Activated naive CD4-positive, alpha-beta T cell treated with Interleukin-2 at 50 U/mL for 16 hours (primary cell): ENCODE measurements around the gene ZBTB7C.

Source experiments
- DNase-seq: peaks from one replicate; pipeline ENCODE4 v3.0.0-alpha.2; 2020

ZBTB7C gene

DNA sequence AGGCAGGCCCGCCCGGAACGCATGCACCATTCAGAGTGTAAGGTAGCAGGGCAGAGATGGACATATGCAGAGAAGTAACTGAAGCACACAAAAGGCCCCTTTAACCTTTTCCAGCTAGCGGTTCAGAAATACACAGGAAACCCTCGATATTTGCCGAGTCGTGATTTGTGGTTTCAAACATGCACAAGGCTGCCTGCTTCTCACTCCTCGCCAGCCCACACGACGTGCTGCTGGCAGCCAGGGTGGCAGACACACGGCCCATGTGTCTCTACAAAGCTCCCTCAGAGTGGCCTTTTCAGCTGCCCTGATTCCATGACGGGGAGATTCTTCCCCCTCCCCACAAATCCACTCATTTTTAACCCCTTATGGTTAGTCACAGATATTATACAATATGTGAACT lies 23.6 kb downstream of the ZBTB7C start:
- DNase-seq = no peak

DNA sequence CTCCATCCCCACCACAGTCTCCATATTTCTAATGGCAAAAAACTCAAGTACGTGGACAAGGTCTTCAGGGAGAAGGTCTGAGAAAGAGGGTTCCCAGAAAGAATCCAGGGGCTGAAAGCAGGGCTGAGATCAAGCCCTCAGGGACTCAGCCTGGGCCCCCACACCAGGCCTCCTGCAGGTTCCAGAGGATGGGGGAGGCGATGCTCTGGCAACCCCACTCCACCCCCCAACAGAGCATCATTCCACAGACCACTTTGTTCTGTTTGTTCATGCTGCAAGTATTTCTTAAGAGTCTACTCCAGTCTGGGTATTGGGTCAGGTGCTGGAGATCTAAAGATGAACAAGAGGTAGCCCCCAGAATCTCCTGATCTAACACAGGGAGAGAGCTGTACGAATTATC lies 32.2 kb downstream of the ZBTB7C start:
- no peak for DNase-seq

DNA sequence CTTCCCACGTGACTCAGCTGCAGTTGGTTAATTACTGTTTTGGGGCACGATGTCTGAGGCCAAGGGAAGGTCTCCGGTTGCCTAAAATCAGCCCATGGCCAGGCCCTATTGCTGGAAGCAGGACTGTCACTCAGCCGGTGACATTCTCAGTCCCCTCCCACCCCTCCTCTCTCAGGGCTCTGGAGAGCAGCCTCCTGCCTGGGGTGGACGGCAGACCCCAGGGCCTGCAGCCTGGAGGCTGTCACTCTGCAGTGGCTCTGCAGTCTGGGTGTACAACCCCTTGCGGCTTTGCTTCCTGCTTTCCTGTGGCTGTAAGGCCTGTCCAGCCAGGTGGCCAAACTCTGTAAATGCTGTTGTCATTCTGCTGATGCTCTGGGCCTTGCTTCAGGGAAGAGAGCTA lies 32.8 kb downstream of the ZBTB7C start:
- no peak for DNase-seq

DNA sequence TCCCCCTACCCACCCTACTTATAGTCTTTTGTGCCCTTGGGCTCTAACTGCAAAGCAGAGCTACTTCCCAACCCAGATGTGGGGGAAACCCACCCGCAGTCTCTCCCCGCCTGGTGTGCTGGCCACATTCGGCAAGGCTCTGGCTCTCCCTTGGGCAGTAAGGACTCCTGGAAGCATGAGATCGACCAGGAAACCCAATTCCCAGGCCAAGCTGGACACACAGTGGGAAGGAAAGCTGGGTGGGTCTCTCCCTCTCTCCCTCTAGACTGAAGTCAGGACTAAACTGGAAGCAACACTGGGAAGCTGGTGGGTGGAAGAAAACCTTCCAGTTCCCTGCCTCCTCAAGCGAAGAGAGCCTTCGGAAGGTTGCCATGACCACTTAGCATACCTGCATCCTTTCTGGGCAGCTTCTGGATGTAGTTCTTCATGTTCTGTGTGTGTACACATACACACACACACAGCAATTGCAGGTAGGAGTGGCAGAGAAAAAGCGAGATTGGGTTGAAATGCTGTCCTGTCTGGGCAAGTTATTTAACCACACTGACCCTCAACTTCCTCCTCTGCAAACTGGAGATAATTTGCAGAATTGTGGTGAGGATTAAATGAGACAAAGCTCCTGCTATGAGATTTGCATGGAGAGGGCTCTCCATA lies 33.9 kb downstream of the ZBTB7C start:
- DNase-seq = no peak

DNA sequence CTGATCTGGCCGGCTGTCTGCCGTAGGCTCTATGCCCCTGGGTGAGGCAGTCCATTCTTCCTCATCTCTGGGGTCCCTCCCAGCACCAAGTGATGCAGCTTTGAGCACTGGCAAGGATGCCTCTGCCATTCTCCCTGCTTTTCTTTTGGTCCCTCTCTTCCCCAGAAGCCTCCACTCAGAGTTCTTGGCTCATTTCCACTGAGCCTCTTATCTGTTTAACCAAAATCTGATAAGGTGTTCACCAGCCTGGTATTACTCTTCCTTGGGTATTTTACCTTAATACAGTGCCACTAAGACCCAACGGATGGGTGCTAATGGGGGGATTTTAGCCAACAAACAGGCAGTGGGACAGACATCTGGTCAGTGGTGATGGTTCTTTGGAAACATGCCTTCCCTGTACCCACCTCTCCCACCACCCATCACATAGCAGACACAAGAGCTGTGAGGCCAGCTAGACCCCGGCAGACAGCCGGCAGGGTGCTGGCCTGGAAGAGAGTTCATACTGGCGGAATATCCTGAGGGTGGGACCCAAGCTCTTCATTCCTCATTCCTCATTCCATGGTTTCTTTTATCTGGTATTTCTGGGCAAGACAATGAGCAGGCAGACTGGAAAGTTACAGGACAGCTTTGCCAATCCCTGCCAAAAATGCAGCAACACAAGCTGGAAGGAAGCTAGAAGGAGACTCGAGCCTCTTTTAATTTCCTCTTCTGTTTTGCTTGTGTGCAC lies 34.6 kb downstream of the ZBTB7C start:
- no peak for DNase-seq

DNA sequence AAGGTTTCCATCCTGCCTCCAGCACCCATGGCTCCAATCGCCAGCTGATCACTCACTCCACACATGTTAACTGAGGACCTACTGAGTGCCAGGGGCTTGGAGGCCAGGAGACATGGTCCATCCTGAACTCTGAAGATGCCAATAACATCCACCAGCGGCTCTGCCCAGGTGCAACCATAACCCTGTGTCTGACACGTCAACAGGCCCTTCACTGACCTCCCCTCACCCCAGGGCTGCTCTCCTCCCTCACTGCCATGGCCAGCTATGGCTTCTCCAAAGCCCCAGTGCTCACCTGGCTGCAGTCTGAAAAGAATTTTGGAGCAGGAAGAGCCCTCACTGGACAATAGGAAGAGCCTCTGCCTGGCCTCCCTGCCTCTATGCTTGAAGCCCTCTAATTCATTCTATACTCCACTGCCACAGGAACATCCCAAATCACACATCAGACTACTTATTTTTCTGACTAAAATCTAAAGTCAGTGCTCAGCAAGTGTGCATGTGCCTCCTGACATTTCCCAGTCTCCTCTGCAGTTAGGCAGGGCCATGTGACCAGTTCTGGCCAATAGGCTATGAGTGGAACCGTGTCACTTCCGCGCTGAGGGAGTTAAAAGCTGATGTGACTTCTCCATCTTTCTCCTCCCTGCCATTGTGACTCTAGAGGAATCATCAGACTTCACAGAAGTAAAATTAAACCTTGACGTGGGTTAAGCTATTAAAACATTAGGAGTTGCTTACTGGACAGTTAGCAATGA lies 37.2 kb downstream of the ZBTB7C start:
- no peak for DNase-seq

DNA sequence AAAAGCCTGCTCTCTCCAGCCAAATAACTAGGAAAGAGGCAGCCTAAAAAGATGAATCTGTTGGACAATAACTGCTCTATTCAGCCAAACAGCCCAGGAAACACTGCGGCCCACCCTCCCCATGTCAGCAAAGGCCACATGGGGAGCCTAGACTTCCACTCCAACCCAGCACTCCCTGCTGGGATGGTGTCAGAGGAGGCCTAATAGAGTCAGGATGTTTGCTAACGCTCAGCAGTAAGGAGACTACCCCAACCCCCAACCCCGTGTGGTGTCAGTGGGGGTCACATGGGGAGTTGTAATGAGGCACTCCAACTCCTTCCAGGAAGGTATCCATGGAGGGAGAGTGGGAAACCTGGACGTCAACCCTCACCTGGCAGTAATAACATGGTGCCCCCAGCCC lies 41.6 kb downstream of the ZBTB7C start:
- no peak for DNase-seq

DNA sequence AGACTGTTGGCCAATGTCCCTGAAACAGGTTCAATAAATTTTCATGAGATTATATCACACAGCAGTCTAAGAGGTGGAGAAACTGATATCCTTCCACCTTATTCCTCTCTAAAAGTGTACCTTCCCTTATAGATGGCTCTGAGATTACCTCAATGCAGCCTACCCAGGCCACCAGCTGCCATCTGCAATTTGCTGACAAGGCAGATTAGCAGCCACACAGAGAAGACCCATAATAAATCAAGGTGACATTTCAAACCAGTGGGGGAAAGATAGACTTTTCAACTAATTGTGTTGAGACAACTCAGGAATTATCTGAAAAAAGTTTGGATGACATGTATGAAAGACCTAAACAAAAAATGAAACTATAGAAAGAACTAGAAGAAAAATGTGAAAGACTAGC lies 43.2 kb downstream of the ZBTB7C start:
- DNase-seq = no peak

DNA sequence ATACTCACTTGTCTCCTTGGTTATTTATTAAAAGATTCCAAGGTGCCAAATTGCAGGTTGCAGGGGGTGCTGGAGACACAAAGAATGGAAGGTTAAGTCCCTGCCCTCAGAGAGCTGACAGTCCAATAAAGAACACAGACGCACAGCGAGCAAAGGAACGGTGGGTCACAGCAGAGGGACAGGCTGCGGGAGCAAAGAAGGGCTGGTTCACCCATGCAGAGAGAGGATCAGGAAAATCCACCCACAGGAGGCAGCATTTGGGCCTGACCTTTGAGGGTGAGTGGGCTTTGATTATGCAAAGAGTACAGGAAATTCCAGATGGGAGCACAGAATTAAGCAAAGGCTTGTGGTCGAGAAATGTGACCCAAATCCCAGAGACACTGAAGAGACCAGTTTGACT lies 45.0 kb downstream of the ZBTB7C start:
- no peak for DNase-seq

DNA sequence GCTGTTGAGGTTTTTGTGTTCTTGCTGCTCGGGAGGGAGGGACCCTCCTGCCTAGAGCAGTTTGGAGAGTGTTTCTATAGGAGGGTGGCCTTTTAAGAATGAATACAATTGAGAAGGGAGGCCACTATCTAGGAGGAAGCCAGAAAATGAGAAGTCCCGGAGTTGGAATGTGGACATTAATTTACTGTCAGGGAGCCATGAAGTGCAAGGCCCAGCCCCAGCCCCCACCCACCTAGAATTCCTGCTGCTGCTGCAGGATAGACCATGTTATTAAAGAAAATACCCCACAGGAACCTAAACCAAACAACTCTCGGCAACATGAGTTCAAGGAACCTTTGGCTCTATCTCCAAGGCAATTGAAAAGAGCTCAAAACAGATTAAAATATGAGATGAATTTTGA lies 46.0 kb downstream of the ZBTB7C start:
- DNase-seq = no peak

DNA sequence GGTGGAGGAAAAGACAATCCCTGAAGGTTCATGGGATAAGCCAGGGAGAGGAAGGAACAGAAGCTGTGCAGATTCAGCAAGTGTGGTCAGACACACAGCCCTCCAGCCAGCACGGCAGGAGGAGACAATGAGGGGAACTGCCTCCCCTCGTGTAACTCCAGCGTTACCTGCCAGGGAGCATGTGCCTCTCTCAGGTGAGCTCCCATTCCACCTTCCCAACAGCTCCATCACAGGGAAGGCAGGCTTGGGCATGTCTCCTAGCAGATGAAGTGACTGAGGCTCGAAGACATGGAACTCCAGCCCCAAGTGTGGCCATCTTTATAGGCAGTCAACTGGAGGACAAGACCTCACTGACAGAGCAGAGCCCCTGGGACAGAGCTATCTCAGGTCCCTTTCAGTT lies 47.4 kb downstream of the ZBTB7C start:
- no peak for DNase-seq

DNA sequence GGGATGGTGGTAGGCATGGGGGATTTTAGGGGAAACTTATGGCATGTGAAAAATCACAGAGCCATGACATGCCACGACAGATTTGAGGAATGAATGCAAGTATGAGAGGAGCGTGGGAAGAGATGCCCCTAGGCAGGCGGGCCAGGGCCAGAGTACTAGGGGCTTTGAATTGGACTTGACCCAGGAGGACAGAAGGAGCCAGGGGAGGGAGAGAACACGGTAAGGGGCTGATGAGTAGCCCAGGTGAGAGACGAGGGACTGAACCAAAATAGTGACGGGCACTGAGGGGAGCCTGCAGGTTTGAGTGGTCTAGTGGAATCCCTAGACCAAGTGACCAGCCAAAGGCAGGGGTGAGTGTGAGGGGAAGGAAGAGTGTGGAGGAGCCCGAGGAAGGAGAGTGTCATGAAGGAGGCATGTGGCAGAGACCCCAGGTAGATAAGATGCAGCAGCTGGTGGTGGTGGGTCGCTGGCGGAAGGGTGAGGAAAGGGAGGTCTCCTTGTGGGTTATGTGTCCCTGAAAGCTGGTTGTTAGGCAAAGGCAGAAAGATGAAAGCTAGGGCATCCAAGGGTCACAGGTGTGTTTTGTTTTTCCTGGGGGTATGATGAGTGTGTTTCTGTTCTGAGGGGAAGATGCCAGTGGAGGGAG lies 48.7 kb downstream of the ZBTB7C start:
- no peak for DNase-seq

DNA sequence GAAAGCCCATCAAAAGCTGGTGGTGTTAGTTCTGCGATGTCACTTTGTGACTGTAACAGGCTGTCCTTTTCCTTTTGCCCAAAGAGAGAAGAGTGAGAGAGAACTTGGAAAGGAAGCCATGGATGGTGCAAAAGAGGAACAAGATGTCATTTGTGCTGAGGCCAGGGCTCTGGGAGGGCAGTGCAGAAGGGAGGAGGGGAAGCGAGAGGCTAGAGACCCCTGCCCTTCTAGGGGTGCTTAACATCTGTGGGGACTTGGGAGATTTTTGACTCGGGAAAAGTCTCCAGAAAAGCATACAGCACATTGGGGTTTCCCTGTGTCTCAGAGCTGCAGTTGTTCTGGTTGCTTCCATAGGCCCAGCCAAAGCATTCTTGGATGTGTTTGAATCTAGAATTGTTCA lies 49.6 kb downstream of the ZBTB7C start:
- DNase-seq = no peak

DNA sequence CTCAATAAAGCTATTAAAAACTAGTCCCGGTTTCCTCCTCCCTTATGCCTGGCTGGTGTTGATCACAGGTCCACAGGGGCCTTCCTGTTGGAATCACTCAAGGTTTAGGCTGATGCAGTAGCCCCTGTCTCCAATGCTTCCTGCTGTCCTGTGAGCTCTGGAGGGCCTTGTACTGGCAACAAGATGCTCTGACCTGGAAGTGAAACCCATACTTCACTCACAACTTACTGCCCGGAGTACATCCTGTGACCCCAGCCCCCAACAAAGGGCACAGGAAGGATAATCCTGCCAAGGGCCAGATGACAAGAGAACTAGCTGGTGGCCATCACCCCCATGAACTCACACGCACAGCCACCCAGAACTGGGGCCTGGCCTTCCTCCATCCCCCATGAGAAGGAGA lies 50.3 kb downstream of the ZBTB7C start:
- no peak for DNase-seq

DNA sequence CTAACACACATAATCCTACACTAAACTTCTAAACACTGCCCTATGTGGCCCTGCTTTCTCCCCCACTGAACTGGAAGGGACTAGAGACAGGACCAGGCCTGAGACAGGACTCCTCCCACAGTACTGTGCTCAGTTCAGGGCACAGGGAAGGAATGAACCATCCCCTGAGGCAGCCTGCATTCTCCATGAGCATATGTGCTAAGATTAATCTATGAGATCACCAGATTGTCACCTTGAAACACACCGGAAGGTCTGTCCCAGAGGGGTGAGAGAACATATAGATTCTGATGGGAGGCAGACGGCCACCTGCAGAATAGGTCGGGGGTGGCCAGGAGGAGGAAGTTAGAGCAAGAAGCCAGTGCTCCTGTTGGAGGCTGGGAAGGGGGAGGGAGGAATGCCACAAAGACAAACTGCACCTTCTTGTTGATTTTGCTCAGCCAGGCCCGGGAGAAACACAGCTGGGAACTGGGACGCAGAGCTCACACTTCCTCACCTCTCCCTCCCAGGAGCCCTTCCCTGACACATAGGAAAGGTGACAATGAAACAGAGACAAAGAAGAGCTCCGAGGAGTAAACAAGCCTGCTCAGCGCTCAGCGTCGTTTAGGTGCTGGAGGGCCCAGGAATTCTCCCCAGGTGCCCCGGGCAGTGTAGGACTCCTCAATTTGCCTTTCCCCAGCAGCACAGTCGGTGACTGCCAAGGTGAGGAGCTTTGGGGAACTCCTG lies 52.1 kb downstream of the ZBTB7C start:
- no peak for DNase-seq

DNA sequence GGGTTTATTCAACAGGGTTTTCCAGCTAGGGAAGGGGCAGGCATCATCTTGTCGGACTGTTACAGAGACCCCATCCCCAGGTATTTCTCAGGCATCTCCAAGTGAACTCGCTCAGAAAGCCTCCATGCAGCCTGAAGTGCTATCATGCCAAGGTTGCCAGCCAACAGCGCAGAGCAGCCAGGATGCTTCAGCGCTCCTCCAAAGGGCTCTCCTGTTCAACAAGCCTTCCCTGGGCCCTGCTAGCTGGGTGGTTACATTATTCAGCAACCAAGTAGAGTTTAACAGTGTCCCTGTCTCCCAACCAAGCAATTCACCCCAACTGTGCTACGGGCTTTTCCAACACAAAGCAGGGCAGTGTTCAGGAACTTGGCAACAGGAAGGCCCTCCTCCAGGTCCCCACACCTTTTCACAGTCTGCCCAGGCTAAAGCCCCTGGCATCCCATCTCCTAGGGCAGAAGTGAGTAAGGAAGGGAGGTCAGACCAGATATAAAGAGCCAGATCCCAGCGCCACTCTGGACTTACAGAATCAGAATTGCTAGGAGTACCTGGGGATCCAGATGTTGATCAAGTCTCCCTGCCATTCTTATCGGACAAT lies 52.9 kb downstream of the ZBTB7C start:
- DNase-seq = no peak

DNA sequence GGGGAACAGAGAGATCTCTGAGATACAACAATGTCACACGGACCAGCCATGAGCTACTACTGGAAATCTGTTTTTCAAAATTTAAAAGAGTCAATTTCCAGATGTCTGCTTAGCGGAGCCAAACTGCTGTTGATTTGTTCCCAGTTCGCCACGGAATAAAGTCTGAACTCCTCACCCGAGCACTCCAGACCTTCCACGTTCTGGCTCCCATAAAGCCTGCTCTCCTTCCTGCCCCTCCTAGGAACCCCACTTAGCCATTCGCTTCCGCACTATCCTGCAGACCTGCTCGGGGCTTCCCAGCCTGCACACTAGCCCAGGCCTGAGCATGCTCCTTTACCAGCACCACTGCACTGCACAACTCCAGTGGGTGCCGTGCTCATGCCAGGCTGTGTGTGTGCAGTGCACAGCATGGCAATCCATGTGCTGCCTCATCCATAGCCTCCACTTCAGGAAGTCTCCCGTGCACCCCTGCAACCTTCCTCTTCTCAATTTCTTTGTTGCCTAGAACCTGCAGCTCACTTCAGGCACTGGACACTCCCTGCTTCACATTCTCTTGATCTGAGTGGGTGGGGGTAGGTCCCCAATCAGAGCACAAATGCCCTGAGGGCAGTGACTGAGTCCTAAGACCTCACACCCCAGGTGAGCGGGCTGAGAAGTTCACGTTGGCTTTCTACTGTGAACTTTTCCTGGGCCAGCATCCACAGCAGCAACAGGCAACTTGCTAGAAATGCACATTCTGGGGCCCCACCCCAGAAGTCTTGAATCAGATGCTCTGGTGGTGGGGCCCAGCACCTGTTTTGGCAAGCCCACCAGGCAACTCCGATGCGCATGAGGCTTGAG lies 53.7 kb downstream of the ZBTB7C start:
- DNase-seq = no peak

DNA sequence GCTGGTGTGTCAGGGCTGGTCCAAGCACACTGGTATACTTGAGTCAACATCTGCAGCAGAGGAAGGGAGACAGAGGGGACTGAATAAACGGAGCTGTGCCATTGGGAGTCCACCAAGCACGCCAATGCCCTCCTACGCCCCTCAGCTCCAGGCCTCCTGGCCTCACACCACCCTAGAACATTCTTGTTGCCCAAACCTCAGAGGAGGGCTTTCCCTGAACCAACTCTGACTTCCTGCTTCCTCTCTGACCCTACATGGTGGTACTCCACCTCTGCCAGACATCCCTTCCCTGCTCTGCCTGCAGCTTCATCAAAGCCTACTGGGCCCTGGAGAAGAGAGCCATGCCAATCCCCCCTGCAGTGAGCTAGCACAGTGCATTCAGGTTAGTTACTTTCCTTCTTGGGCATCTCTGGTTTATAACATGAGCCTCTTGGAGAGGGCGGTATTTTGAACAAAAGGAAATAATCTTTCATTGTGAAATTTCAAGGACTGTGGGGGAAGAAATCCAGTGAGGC lies 54.4 kb downstream of the ZBTB7C start:
- DNase-seq = no peak

DNA sequence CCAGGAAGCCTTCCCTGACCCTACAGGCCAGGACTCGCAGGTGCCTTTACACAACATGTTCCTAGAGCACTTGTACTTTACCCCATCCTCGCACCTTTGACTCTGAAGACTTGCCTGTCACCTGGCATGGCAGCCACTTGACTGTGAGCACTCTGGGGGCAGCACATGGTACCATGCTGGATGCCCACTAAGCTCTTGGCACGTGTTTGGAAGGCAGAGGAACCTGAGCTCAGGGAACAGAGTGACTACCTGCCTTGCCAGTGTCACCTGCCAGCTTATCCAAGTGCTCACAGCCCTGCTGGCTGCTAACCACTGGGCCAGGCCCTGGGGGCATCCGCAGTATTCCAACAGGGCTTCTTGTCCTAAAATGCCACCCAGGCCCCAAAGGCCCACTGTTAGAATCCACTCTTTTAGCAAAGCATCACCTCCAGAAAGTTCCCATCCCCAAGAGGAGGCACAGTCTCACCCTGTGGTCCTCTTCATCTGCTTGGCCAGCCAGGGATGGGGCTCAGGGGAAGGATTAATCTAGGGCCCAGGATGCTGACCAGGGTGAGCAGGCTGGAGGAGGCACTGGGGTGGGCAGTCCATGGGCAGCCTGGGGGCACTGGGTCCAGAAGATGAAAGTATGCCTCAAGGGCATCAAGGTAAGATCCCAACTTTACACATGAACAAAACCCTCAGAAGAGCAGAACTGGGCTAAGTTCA lies 57.0 kb downstream of the ZBTB7C start:
- DNase-seq = no peak

DNA sequence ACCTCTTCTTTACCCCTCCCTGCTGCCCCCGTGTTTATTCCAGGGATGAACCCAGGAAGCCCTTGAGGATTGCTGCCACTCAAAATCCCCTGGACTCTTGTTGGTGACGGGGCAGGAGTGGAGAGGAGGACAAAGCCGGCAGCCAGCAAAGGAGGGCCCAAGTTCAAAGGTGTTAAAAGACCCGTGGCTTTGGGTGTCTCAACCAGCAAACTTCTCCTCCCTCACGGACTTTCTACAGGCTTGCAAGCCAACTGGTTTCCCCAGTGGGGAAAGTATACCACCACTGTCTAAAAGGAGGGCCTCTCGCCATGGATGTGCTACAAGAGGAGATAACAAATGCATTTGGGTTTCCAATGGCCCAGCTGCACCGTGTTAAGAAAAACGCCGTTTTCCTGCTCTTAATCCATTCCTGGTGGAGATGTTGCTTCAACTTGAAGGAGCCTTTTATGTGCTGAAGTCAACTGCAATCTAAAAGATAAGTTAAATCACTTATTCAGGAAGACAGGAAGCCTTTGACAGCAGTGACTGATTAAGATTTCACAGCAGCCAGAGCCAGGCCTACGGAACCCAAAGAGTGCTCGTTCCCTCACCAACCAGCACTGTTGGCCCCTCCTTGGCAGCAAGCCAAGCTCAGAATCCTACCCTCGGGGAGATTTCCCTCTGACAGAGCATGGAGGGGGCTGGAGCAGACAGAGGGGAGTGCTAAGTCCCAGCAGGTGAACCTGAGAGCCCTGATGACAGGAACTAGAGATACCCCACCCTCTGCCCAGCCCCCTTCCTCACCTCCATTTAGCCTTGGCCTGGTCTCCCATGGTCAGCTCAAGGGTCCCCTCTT lies 57.8 kb downstream of the ZBTB7C start:
- no peak for DNase-seq
